Hematopoietic multipotent progenitor cell (in vitro differentiated cells): Measurements from ENCODE around the gene ZNF385B. TPM values are rescaled to one million over a fixed set of nuclear protein-coding genes. Genes with fewer than 3 reads are reported as not detected.
"Not testable (repeated sequence)": the region's sequence is repeated elsewhere in the genome, so short reads cannot be mapped to it uniquely, and the experiment has no call there.

Source experiments
- DNase-seq, 3 donors: peaks; one replicate each; pipeline ENCODE4 v3.0.0-alpha.2; 2011 to 2015; ENCODE audit warnings: low read depth in 2 of 3, low spot score in 2 of 3
- total RNA-seq: library from RNA; depleted of rRNA; stranded (reverse); fragments of >200 nt; gene quantifications from one replicate; pipeline ENCODE4 v1.2.3, GENCODE V29; 2012

The ZNF385B gene
- total RNA-seq, 1 donor, result not detected

DNA sequence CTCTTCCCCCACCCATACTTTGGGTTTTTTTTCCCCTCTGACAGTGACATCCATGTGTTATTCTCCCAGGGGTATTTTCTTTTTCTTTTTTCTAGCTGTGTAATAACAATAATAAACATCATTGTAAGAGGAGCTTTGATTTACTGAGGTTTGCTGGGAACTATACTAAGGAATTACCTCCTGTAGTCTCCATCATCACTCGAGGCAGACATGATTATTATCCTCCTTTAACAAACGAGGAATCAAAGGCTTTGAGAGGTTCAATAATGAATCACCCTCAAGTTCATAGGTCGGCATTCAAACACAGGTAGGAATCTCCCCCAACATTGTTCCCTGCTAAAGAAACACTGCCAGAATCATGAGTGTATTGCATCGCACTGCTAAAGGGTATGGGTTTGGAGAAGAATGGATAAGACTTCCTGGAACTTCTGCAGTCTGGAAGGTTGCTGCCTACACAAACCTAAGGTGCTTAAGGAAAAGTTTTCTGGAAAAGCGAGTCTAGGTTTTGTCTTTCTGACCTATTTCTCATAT, 336.5 kb downstream of the ZNF385B start:
- DNase-seq, result no peak

DNA sequence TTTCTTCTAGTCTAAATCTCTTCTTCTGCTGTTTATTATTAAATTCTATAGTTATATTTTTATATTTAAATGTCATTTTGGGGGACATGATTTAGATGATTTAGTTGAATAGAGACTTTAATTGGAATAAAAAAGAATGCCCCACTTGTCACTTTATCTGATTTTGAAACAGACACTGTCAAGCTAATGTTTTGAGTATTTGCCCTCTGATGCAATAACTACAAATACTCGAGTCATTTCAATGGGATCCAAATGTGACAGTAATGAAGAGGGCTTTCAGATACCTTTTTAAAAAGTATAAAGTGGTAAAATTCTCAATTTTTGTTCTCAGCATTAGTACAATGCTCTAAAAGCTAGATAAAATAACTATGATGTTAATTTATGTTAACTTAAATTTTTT, 339.5 kb downstream of the ZNF385B start:
- no peak for DNase-seq

DNA sequence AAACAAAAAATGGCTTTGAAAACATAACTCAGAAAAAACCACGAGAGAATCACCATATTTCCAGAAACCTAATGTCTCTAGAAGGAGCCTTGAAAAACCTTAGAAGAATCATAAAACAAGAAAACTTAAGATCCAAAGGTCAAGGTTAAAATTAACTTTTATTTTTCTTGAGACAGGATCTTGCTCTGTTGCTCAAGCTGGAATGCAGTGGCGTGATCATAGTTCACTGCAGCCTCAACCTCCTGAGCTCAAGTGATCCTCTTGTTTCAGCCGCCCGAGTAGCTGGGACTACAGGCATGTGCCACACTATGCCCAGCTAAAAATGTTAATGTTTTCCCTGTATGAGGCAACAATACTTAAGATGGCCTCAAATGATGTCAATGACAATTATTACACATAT, 342.6 kb downstream of the ZNF385B start:
- DNase-seq, result no peak

DNA sequence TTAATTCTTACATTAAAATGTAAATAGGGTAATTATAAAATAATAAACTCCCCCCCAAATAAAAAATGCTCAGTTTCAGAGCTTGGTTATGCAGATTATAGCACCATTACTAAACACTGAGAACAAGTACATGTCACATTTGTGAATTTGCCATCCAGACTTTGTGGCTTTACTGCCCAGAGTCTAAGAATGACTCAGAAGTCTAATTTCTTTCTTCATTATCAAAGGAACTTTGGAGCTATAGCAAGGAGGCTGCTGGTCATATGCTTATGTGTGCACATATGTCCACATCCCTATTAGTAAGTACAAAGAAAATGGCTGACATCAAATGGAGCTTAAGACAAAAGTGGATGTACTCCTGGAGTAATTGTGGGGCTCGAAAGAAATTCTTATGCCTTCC, 348.2 kb downstream of the ZNF385B start:
- no peak for DNase-seq

DNA sequence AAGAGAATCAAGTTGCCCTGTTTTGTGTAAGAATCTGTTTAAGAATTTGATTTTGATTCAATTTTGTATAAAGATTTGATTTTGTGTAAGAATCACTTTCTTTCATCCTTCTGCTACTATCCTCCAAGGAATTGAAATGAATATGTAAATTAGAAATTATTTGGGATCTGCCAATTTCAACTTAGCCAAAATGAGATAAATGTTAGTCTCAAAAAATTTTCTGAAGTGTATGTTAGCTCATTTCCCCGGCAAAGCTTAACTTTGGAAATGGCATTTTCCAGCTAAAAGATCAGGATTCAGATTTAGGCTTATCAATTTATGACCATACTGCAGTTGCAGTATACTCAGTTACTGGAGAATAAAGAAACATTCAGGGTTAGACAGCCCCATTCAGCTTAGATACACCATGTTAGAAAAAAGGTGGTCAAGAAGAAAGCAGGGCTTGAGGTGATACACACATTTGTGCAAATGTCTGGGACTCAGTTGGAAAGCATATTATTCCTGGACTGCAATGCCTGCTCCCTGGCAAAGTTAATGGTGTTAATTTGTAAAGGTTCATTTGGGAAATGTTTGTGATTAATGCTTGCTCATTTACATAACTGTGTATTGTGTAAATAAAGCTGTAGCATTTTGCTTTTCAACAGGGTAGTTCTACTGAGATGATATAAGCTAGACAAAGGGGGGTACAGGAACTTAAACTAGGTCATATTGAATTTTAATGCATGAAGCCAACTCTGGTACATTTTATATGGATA, 349.0 kb downstream of the ZNF385B start:
- no peak for DNase-seq

DNA sequence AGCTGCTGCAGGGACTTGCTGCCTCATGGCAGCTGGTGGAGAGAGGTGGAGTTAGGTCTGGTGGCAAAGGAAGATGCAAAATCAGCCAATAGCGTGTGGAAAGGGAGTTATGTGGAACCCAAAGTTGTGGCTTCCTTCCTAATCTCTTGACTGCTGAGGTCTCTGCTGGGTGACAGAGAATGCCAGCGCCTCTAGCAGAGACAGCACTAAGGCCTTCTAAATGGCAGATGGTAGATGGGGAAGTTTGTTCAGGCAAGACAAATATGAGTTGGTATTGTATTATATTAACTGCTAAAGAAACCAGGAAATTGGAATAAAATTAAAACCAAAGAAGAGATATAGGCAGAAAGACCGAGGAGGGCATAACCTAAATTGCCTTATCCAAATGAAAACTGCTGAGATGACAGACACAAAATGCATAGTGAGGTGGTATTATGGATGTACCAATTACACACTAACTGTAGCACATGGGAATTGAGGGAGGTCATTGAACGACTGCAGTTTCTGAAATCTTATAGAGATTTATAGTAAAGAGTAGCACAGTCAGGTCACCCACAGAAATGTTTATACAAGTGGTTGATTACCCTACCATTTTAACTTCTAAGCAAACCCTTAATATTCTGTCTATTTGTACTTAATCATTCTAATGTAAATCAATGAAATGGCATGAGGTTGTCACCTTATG, 350.2 kb downstream of the ZNF385B start:
- no peak for DNase-seq

DNA sequence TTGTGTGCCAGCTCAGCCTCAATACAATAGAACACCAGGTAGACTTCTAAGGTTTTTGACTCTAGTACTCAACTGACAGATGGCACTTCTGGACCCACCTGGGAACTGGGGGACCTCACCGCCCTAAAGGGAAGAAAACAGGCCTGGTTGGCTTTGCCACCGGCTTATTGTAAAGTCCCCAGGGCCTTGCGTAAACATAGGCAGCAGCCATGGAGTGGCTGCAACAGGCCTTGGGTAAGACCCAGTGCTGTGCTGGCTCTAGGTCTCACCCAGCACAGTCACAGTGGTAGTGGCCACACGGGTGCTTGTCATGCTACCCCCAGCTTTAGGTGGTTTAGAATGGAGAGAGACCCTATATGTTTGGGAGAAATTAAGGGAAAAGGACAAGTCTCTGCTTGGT, 366.1 kb downstream of the ZNF385B start:
- DNase-seq, result no peak

DNA sequence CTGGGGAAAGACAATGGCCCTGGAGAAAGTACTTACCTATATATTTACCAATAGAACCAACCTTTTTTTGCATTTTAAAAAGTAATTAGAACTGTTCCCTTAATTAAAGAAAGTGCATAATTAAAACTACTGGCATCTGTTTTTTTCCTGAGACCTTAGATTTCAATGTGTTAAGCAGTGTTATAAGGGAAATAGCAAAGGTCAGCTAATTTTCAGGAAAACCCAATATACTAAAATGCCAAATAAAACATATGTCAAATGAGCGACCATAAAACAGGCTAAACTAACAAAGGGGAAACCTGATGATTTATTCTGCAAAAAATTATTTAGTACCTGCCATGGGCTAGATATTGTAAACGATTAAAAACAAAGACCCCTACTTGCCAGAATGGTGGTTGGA, 372.8 kb downstream of the ZNF385B start:
- no peak for DNase-seq

DNA sequence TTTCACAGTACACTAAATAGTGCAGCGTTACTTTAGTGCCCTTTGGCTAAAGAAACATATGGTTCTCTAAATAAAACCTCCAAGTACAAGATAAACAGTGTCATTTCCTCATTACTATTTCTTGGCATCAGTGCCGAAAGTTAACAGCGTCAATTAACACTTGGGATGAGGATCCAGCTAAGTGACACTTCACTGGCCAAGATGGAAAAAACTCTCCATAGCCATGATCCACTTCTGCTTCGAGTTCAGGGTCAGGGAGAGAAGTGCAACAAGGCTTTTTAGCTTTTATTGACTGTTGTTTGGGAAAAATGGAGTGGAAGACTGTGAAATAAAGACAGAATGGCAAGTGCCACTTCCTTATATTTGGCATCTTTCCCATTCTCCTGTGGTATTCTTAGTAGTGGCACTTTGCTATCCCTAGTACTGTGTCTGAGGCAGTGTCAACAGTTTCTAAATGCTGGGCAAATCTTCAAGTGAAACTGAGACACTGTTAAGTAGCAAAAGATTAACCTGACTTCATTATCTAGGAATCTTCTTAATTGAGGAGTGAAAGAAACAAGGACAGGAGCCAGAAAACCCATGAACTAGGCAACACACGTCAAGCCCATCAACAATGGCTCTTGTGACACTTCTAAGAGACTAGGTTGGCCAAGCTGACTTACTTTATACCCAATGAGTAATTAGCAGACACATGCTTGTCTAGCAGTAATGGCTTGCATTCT, 374.2 kb downstream of the ZNF385B start:
- no peak for DNase-seq

DNA sequence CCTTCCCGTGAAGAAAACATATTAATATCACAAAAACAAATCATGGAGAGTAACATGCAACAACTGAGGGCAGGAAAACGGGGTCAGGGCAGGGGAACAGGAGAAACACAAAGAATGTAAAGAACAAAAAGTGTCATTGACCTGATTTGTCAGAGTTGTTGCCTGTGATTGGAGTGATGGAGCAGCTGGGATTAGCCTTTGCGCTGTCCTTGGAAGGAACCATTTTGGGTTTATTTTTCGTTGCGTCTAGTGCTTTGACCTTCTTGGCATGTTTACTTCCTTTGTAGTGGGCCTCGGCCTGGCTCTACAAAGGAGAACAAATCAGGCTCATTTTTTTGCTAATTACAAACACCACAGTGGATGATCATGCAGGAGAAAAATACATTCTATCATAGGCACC, 378.3 kb downstream of the ZNF385B start:
- no peak for DNase-seq

DNA sequence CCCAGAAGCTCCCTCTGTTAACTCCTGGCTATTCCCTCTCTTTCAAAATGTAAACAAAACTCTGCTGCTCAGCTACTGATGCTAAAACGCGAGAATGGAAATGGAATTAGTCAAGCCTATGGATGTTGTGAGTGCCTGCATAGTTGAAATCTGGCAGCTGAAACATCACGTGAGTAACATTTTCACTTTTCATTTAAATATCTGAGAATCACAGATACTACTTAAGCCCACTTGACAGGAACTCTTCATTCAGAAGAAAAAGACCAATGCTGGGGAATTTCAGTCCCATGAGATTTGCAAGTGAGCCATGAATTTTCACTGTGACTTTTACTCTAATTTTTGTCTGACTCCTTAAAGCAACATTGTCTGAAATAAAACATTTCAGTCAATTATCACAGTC, 381.5 kb downstream of the ZNF385B start:
- DNase-seq, result no peak

DNA sequence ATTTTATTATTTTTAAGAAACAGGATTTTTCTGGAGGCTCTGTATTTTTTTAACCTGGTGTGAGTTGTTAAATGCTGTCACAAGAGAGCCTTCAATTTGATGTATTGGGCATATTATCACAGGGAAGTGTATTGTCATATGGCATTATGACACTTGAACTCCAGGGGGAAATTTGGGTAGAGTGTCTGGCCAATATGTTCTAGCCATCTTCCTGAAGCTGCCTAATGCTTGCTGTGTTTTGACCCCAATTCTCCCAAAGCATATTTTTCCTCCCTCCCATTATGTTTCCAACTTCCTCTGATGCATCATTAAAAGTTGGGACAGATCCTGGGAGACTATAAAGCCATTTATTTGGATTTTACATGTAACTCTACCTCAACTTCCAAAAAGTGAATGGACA, 382.6 kb downstream of the ZNF385B start:
- no peak for DNase-seq

DNA sequence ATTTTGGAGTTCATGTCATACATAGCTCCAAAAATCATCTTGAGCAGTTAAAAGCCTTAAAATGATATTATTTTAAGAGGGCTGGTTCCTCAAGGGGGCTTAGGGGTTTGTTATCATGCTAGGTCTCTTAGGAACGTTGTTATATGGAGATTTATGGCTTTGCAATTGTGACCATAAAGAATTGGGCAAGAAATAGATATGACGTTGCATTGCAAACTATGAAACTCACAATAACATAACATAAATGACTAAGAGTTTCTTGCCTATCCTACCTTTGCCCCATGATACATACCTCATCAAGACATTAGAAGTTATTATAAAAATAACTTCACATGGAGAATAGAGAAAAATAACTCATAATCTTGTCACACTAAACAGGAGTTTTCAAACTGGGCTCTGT, 390.4 kb downstream of the ZNF385B start:
- DNase-seq, result no peak

DNA sequence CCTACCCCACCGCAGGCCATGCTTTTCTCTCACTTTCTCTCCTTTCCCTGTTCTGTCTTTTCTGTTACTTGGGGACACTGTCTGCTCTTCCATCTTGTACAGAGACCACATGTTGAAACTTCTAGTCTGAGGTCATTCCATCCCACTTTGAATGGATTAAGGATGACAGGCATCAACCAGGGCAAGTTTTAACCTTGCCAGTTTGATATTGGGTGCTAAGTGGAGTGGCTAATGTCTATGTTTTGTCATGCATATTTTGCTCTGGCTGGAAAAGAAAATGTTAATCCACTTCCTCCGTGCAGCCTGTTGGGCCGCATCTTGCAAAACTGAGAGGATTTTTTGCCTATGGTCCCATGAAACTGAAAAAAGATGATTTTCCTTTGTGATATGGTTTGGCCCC, 391.3 kb downstream of the ZNF385B start:
- DNase-seq, result no peak

DNA sequence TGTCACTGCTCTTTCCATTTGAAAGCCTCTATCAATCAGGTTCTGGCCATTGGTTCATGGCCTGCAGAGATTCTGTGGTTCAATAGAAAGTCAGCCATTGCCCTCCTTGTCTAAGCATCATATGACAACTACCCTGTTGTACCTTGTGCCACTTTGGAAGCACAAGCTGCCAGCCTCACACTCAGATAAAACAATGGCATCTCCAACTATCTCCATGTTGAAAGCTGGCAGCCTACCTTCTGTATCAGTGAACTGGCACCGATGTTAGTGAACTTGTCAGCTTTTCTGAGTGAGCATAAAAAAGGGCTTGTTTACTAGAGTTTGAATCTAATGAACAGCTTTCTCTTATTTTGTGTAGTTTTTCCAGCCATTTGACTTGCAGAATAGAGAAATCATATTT, 393.5 kb downstream of the ZNF385B start:
- no peak for DNase-seq

DNA sequence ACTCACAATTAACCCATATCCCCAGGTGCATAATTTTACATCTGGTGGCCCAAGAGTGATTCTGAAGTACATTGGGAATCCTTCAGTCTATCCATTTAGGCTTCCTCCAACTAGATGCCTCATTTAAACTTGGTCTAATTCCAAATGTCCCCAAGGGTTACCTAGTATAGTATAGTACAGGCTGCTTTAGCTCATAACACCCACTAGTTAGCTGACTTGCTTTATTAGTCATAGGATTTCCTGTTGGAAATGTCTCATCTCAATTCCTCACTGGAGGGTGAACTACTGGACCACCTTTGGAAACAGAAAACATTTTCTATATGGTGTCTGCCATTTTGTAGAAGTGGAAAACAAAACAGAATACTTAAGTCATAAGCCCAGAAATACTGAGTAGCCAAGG, 394.3 kb downstream of the ZNF385B start:
- DNase-seq, result no peak

DNA sequence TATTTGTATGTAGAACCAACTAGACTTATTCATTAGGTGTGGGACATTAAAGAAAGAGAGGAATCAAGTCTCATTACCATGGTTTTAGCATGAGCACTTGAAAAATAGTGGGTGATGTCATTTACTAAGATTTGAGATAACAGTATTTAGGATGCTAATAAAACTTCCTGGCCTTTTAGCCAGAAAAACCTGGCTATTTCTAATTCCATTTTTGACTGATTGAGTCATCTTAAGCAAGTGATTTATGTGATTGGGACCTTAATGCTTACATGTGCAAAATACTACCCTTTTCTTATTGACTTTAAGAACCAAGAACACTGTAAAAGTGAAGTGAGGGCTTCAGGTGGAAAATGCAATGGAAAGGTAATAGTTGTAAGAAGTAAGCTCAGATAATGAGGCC, 400.0 kb downstream of the ZNF385B start:
- DNase-seq, result no peak

DNA sequence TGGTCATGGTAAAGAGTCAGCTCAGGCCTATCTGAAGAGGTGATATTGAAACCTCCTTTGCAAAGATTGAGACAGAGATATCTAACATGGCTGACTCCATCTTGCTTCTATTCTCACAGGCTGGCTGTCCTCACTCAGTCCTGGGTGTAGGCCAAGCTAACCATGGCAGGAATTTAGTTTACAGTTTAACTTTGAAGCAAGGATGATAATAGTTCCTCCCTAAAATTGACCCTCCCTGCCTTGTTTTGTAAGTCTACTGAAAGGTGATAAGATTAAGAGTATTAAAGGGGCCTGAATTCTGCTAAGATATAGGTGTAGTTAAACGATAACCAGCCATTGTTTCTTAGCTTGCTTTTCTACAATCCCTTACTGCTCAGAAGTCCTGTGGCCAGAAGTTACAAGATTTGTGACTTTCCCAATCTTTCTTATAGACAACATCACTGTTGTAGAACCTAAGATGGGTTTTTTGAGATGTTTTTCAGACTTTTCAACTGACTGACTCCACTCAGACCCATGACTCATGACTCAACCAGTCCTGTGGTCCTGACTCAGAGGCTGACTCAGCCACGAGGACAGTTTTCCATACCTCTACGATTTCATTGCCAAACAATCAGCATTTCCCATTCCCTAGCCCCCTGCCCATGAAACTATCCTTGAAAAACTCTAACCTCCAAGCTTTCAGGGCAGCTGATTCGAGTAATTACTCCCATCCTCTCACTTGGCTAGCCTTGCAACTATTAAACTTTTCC, 401.1 kb downstream of the ZNF385B start:
- no peak for DNase-seq

DNA sequence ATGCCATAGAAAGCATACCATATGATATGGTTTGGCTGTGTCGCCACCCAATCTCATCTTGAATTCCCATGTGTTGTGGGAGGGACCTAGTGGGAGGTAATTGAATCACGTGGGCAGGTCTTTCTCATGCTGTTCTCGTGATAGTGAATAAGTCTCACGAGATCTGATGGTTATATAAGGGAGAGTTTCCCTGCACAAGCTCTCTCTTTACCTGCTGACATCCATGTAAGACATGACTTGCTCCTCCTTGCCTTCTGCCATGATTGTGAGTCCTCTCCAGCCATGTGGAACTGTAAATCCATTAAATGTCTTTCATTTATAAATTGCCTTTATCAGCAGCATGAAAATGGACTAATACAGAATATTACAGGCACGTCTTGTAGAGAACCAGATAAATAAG, 403.3 kb downstream of the ZNF385B start:
- DNase-seq, result not testable (repeated sequence)

DNA sequence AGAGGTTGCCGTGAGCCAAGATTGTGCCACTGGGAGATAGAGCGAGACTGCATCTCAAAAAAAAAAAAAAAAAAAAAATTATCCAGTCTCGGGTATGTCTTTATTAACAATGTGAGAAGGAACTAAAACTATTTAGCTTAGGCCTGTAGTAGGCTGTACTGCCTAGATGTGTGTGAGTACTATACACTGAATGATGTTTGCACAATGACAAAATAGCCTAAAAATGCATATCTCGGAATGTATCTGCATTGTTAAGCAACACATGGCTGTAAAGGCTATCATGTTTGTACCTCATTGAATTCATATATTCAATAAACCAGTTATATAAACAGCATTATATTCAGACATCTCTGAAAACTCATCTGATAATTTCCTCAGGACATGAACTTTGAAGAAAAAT, 405.6 kb downstream of the ZNF385B start:
- DNase-seq, result no peak

DNA sequence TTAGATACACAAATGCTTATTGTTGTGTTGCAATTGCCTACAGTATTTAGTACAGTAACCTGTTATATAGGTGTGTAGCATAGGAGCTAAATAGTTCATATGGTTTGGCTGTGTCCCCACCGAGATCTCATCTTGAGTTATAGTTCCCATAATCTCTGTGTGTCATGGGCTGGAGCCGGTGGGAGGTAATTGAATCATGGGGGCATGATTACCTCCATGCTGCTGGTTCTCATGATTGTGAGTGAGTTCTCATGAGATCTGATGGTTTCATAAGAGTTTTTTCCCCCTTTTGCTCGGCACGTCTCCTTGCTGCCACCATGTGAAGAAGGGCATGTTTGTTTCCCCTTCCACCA, 406.3 kb downstream of the ZNF385B start:
- no peak for DNase-seq
